Measurements from ENCODE around the gene NLRP13.

NLRP13 gene

GRCh38 chr19:55866521-55866920 is 65.6 kb downstream of the NLRP13 start:
- peaks cover 0 to 6% of the 10 kb centered on the region in 2 donors for H3K9me3 Mint-ChIP-seq
- no peaks in the 10 kb centered on the region for H3K36me3 Mint-ChIP-seq (ENCODE audit: insufficient read depth)
- H3K4me1 Mint-ChIP-seq (ENCODE audit: low read depth in 2 of 2) = no peaks in the 10 kb centered on the region
- H3K27ac Mint-ChIP-seq = no peak overlapping the region
- peaks cover 18 to 24% of the 10 kb centered on the region in 2 donors for H3K27me3 Mint-ChIP-seq
- no peak overlapping the region for H3K4me3 Mint-ChIP-seq
- ATAC-seq (replicated peaks) = no peak
- no peak for DNase-seq

- H3K36me3 Mint-ChIP-seq (ENCODE audit: insufficient read depth) = no peaks in the 10 kb centered on the region
- no peak overlapping the region for H3K27ac Mint-ChIP-seq
- ATAC-seq (replicated peaks) (no peak), DNase-seq (no peak)
- no peaks in the 10 kb centered on the region for H3K27me3 Mint-ChIP-seq
- H3K4me1 Mint-ChIP-seq (ENCODE audit: low read depth in 2 of 2) = no peaks in the 10 kb centered on the region
- H3K4me3 Mint-ChIP-seq = no peak overlapping the region
- H3K9me3 Mint-ChIP-seq = no peaks in the 10 kb centered on the region
These were observed 73.2 kb downstream of the NLRP13 start for GRCh38 chr19:55858969-55859368.

- Mint-ChIP-seq H3K36me3 (ENCODE audit: insufficient read depth) (no peaks in the 10 kb centered on the region), H3K27me3 (no peaks in the 10 kb centered on the region), H3K4me1 (ENCODE audit: low read depth in 2 of 2) (no peaks in the 10 kb centered on the region), H3K27ac (no peak overlapping the region), H3K4me3 (no peak overlapping the region), H3K9me3 (peaks cover 0 to 3% of the 10 kb centered on the region in 2 donors)
- ATAC-seq (replicated peaks) (no peak), DNase-seq (no peak)
These were observed 73.7 kb downstream of the NLRP13 start for GRCh38 chr19:55858401-55858800.

- H3K36me3 Mint-ChIP-seq (ENCODE audit: insufficient read depth) = no peaks in the 10 kb centered on the region
- no peak overlapping the region for H3K27ac Mint-ChIP-seq
- H3K4me1 Mint-ChIP-seq (ENCODE audit: low read depth in 2 of 2) = no peaks in the 10 kb centered on the region
- H3K9me3 Mint-ChIP-seq = peaks cover 0 to 3% of the 10 kb centered on the region in 2 donors
- no peaks in the 10 kb centered on the region for H3K27me3 Mint-ChIP-seq
- ATAC-seq (replicated peaks) (no peak), DNase-seq (no peak)
- H3K4me3 Mint-ChIP-seq = no peak overlapping the region
These were observed 74.2 kb downstream of the NLRP13 start for GRCh38 chr19:55857974-55858373.

- ATAC-seq (replicated peaks) (no peak), DNase-seq (no peak)
- Mint-ChIP-seq H3K27me3 (no peaks in the 10 kb centered on the region), H3K4me1 (ENCODE audit: low read depth in 2 of 2) (no peaks in the 10 kb centered on the region), H3K9me3 (peaks cover 0 to 3% of the 10 kb centered on the region in 2 donors), H3K4me3 (no peak overlapping the region), H3K27ac (no peak overlapping the region), H3K36me3 (ENCODE audit: insufficient read depth) (no peaks in the 10 kb centered on the region)
These were observed 75.0 kb downstream of the NLRP13 start for GRCh38 chr19:55857149-55857548.

- Mint-ChIP-seq H3K27me3 (no peaks in the 10 kb centered on the region), H3K27ac (no peak overlapping the region), H3K4me1 (ENCODE audit: low read depth in 2 of 2) (no peaks in the 10 kb centered on the region), H3K36me3 (ENCODE audit: insufficient read depth) (no peaks in the 10 kb centered on the region), H3K9me3 (peaks cover 0 to 3% of the 10 kb centered on the region in 2 donors), H3K4me3 (no peak overlapping the region)
- DNase-seq = no peak
- ATAC-seq (replicated peaks) = no peak
These were observed 77.0 kb downstream of the NLRP13 start for GRCh38 chr19:55855160-55855559.
